HEK293 (cell line): ENCODE measurements around the gene USP6NL.
A peak's percentile ranks its signal among the peaks of the same experiment; 100 is the strongest.

Experiments
- CTCF ChIA-PET: fragments of 350-600 bp; formaldehyde crosslinking; extraction: SDS; loops from one replicate; lab custom pipeline; 2021; ENCODE audit warnings: antibody characterized with exemption; lab: Yijun Ruan, JAX
- POLR2A ChIA-PET: fragments of 300-600 bp; formaldehyde crosslinking; extraction: SDS; loops from one replicate; lab custom pipeline; 2020; ENCODE audit warnings: antibody characterized with exemption, inconsistent platforms; lab: Yijun Ruan, JAX
- H3K27ac ChIP-seq: fragments of 200-500 bp; sonication (Bioruptor generic); 2 replicates; pipeline ENCODE4 v1.5.1; 2014; ENCODE audit warnings: low read depth, low read length, control low read depth, inconsistent platforms; ENCODE audit errors: extremely low read depth
- H3K36me3 ChIP-seq, 2 experiments: fragments of 200-500 bp in 1 of 2; sonication (Bioruptor generic) in 1 of 2; 1 replicate in 1 of 2; 2 replicates in 1 of 2; pipeline ENCODE4 v1.5.1; 2014 to 2017; ENCODE audit warnings: inconsistent platforms in 2 of 2, low read length in 2 of 2; ENCODE audit not compliant: control insufficient read depth in 2 of 2, insufficient read depth in 1 of 2
- H3K4me1 ChIP-seq: fragments of 200-500 bp; sonication (Bioruptor generic); 2 replicates; pipeline ENCODE4 v1.5.1; 2014; ENCODE audit warnings: mild to moderate bottlenecking, low read length, inconsistent platforms; ENCODE audit not compliant: control insufficient read depth, insufficient read depth
- H3K4me3 ChIP-seq: 2 replicates; pipeline ENCODE4 v1.5.1; 2011; ENCODE audit warnings: low read depth, mild to moderate bottlenecking, control low read depth, low read length, moderate library complexity
- H3K9me3 ChIP-seq: fragments of 200-500 bp; sonication (Bioruptor generic); 2 replicates; pipeline ENCODE4 v1.5.1; 2014; ENCODE audit warnings: low read depth, low read length, inconsistent platforms; ENCODE audit not compliant: control insufficient read depth, insufficient read depth
- GLI2 ChIP-seq: fragments of 450-650 bp; formaldehyde crosslinking; IDR thresholded peaks from 2 replicates; pipeline ENCODE4; 2017; ENCODE audit warnings: missing biosample characterization, missing genetic modification characterization, low read depth, borderline replicate concordance
- ZBTB7A ChIP-seq: fragments of 450-650 bp; formaldehyde crosslinking; IDR thresholded peaks from 2 replicates; pipeline ENCODE4 v1.5.1; 2016; ENCODE audit warnings: low read depth, missing biosample characterization, missing genetic modification characterization
- ZFP41 ChIP-seq: fragments of 450-650 bp; formaldehyde crosslinking; IDR thresholded peaks from 2 replicates; pipeline ENCODE4 v1.5.1; 2016; ENCODE audit warnings: missing biosample characterization, missing genetic modification characterization, borderline replicate concordance
- ZNF146 ChIP-seq: fragments of 450-650 bp; formaldehyde crosslinking; IDR thresholded peaks from 2 replicates; pipeline ENCODE4 v1.5.1; 2016; ENCODE audit warnings: missing biosample characterization, missing genetic modification characterization
- ZNF169 ChIP-seq: fragments of 450-650 bp; formaldehyde crosslinking; IDR thresholded peaks from 2 replicates; pipeline ENCODE4 v1.5.1; 2016; ENCODE audit warnings: missing biosample characterization, missing genetic modification characterization
- ZNF18 ChIP-seq: fragments of 450-650 bp; formaldehyde crosslinking; IDR thresholded peaks from 2 replicates; pipeline ENCODE4 v1.5.1; 2016; ENCODE audit warnings: missing biosample characterization, missing genetic modification characterization
- ZNF19 ChIP-seq: fragments of 450-650 bp; formaldehyde crosslinking; IDR thresholded peaks from 2 replicates; pipeline ENCODE4; 2016; ENCODE audit warnings: missing biosample characterization, missing genetic modification characterization, low read depth
- ZNF211 ChIP-seq: fragments of 450-650 bp; formaldehyde crosslinking; IDR thresholded peaks from 2 replicates; pipeline ENCODE4 v1.5.1; 2016; ENCODE audit warnings: low read depth, missing biosample characterization, missing genetic modification characterization
- ZNF223 ChIP-seq: fragments of 450-650 bp; formaldehyde crosslinking; IDR thresholded peaks from 2 replicates; pipeline ENCODE4 v1.5.1; 2016; ENCODE audit warnings: missing biosample characterization, missing genetic modification characterization
- ZNF23 ChIP-seq: fragments of 450-650 bp; formaldehyde crosslinking; IDR thresholded peaks from 2 replicates; pipeline ENCODE4 v1.5.1; 2016; ENCODE audit warnings: missing biosample characterization, missing genetic modification characterization, borderline replicate concordance
- ZNF292 ChIP-seq: fragments of 450-650 bp; formaldehyde crosslinking; IDR thresholded peaks from 2 replicates; pipeline ENCODE4 v1.5.1; 2016; ENCODE audit warnings: low read depth, missing biosample characterization, missing genetic modification characterization, borderline replicate concordance
- ZNF366 ChIP-seq: fragments of 450-650 bp; formaldehyde crosslinking; conservative IDR thresholded peaks from 2 replicates; pipeline ENCODE4 v1.5.1; 2016; ENCODE audit warnings: missing biosample characterization, missing genetic modification characterization
- ZNF37A ChIP-seq: fragments of 450-650 bp; IDR thresholded peaks from 2 replicates; pipeline ENCODE4 v1.5.1; 2018; ENCODE audit warnings: missing biosample characterization, missing genetic modification characterization
- ZNF510 ChIP-seq: fragments of 450-650 bp; formaldehyde crosslinking; IDR thresholded peaks from 2 replicates; pipeline ENCODE4 v1.5.1; 2018; ENCODE audit warnings: mild to moderate bottlenecking, missing genetic modification characterization, missing biosample characterization; ENCODE audit not compliant: insufficient replicate concordance
- ZNF544 ChIP-seq: fragments of 450-650 bp; formaldehyde crosslinking; IDR thresholded peaks from 2 replicates; pipeline ENCODE4 v1.5.0; 2017; ENCODE audit warnings: missing biosample characterization, missing genetic modification characterization
- ZNF580 ChIP-seq: fragments of 450-650 bp; formaldehyde crosslinking; IDR thresholded peaks from 2 replicates; pipeline ENCODE4 v1.5.1; 2016; ENCODE audit warnings: missing biosample characterization, missing genetic modification characterization
- ZNF600 ChIP-seq: fragments of 450-650 bp; formaldehyde crosslinking; IDR thresholded peaks from 2 replicates; pipeline ENCODE4 v1.5.1; 2016; ENCODE audit warnings: missing biosample characterization, missing genetic modification characterization
- ZNF610 ChIP-seq: fragments of 450-650 bp; formaldehyde crosslinking; IDR thresholded peaks from 2 replicates; pipeline ENCODE4 v1.5.1; 2016; ENCODE audit warnings: missing biosample characterization, missing genetic modification characterization, borderline replicate concordance
- ZNF623 ChIP-seq: fragments of 450-650 bp; formaldehyde crosslinking; IDR thresholded peaks from 2 replicates; pipeline ENCODE4 v1.5.1; 2016; ENCODE audit warnings: missing biosample characterization, missing genetic modification characterization
- ZNF624 ChIP-seq: fragments of 450-650 bp; formaldehyde crosslinking; IDR thresholded peaks from 2 replicates; pipeline ENCODE4 v1.5.1; 2017; ENCODE audit warnings: missing biosample characterization, missing genetic modification characterization
- ZNF639 ChIP-seq: fragments of 450-650 bp; formaldehyde crosslinking; IDR thresholded peaks from 2 replicates; pipeline ENCODE4 v1.5.1; 2016; ENCODE audit warnings: missing biosample characterization, missing genetic modification characterization
- ZNF645 ChIP-seq: fragments of 450-650 bp; formaldehyde crosslinking; IDR thresholded peaks from 2 replicates; pipeline ENCODE4; 2016; ENCODE audit warnings: missing biosample characterization, missing genetic modification characterization
- ZNF654 ChIP-seq: fragments of 450-650 bp; formaldehyde crosslinking; IDR thresholded peaks from 2 replicates; pipeline ENCODE4 v1.5.1; 2016; ENCODE audit warnings: low read depth, missing biosample characterization, missing genetic modification characterization
- ZNF747 ChIP-seq: fragments of 450-650 bp; formaldehyde crosslinking; IDR thresholded peaks from 2 replicates; pipeline ENCODE4 v1.5.1; 2016; ENCODE audit warnings: missing biosample characterization, missing genetic modification characterization
- ZNF785 ChIP-seq: fragments of 450-650 bp; formaldehyde crosslinking; IDR thresholded peaks from 2 replicates; pipeline ENCODE4 v1.5.1; 2016; ENCODE audit warnings: missing biosample characterization, missing genetic modification characterization
- ZSCAN30 ChIP-seq: fragments of 450-650 bp; IDR thresholded peaks from 2 replicates; pipeline ENCODE4 v1.5.1; 2018; ENCODE audit warnings: missing biosample characterization, mild to moderate bottlenecking, missing genetic modification characterization, moderate library complexity

USP6NL gene

GRCh38 chr10:11414314-11415038 lies 197.0 kb downstream of the USP6NL start (continued):
- TF ChIP-seq ZNF610 (tag by site-specific recombination) (no peak), ZNF223 (no peak), ZNF624 (tag by site-specific recombination) (no peak), ZFP41 (tag by site-specific recombination) (no peak), ZNF23 (tag by site-specific recombination) (no peak), ZNF580 (tag by site-specific recombination) (no peak)
- TF ChIP-seq, all 188 proteins: peak for 0

- no peak overlapping the region for H3K4me3 ChIP-seq
- no peak overlapping the region for H3K27ac ChIP-seq
- H3K4me1 ChIP-seq, result no peaks in the 10 kb centered on the region
- no peaks in the 10 kb centered on the region for H3K36me3 ChIP-seq
- peak; percentile 30 for TF ChIP-seq ZNF654 (tag by site-specific recombination)
- TF ChIP-seq ZNF292 (tag by site-specific recombination), result no peak
- ChIA-PET CTCF (no interaction called here), POLR2A (no interaction called here)
- no peaks in the 10 kb centered on the region for H3K9me3 ChIP-seq
These were observed 199.4 kb downstream of the USP6NL start for GRCh38 chr10:11411926-11412545.

- CTCF ChIA-PET, result interaction anchor here (0.6 to 1.7 kb wide), 2 partner anchors 15 to 838 kb away, joined by 3 to 8 read pairs; no protein-coding TSS in a partner anchor
- Histone ChIP-seq H3K4me3 (no peak overlapping the region), H3K9me3 (no peaks in the 10 kb centered on the region), H3K4me1 (no peaks in the 10 kb centered on the region), H3K27ac (no peak overlapping the region), H3K36me3 (no peaks in the 10 kb centered on the region)
- POLR2A ChIA-PET, result no interaction called here
- TF ChIP-seq ZSCAN30 (no peak), ZNF146 (tag by site-specific recombination) (no peak), GLI2 (no peak), ZNF169 (tag by site-specific recombination) (no peak), ZNF610 (tag by site-specific recombination) (no peak), ZNF747 (tag by site-specific recombination) (no peak), ZNF785 (tag by site-specific recombination) (no peak), ZNF18 (no peak), ZNF544 (tag by site-specific recombination) (no peak), ZNF645 (tag by site-specific recombination) (no peak), ZNF37A (tag by site-specific recombination) (no peak), ZNF623 (tag by site-specific recombination) (no peak), ZNF366 (tag by site-specific recombination) (no peak), ZNF211 (no peak), ZNF639 (no peak), ZNF600 (tag by site-specific recombination) (no peak), ZNF19 (no peak), ZBTB7A (tag by site-specific recombination) (no peak), ZNF510 (no peak)
These were observed 202.1 kb downstream of the USP6NL start for GRCh38 chr10:11409357-11409756.
